ENCODE results near the gene MAP2K2.

- TF ChIP-seq CTCF (IDR thresholded peaks at IDR 0.05) (no peak), POLR2A (IDR thresholded peaks at IDR 0.05) (no peak)
Measured at GRCh38 chr19:4071610-4072009, 52.3 kb downstream of the MAP2K2 start.
